AG04449 (cell line): ENCODE data around the gene SGCE.

Source experiments
- CTCF ChIA-PET: fragments of 350-600 bp; formaldehyde crosslinking; extraction: SDS; loops from one replicate; lab custom pipeline; 2021; ENCODE audit warnings: antibody characterized with exemption; lab: Yijun Ruan, JAX
- POLR2A ChIA-PET: fragments of 400-600, 350-600 bp; formaldehyde crosslinking; extraction: SDS; loops from one replicate; lab custom pipeline; 2020; ENCODE audit warnings: antibody characterized with exemption, inconsistent platforms; lab: Yijun Ruan, JAX
- DNase-seq: peaks from one replicate; pipeline ENCODE4 v3.0.0-alpha.2; 2010; ENCODE audit warnings: low read depth, low spot score
- H3K4me3 ChIP-seq: 2 replicates; pipeline ENCODE4 v1.5.1; 2011; ENCODE audit warnings: low read depth, mild to moderate bottlenecking, control low read depth, low read length
- CTCF ChIP-seq: IDR thresholded peaks from one replicate; pipeline ENCODE4 v1.5.1; 2011; ENCODE audit warnings: mild to moderate bottlenecking, moderate library complexity, low read length, control low read depth, inconsistent platforms; ENCODE audit not compliant: insufficient read depth; ENCODE audit errors: missing control alignments

Gene SGCE

GRCh38 chr7:94547126-94547525 lies 108.8 kb downstream of the SGCE start:
- CTCF ChIA-PET: no interaction called here
- POLR2A ChIA-PET: no interaction called here
- H3K4me3 ChIP-seq: no peak overlapping the region

GRCh38 chr7:94540428-94540827 lies 115.5 kb downstream of the SGCE start:
- ChIA-PET POLR2A (no interaction called here), CTCF (no interaction called here)
- no peak for DNase-seq

More at GRCh38 chr7:94547126-94547525, 108.8 kb downstream of the SGCE start:
- DNase-seq: no peak
- no peak for TF ChIP-seq CTCF

More at GRCh38 chr7:94540428-94540827, 115.5 kb downstream of the SGCE start:
- no peak for TF ChIP-seq CTCF
- H3K4me3 ChIP-seq: no peak overlapping the region
